Measurements from ENCODE around the gene HMGXB3.

HMGXB3 gene

DNA sequence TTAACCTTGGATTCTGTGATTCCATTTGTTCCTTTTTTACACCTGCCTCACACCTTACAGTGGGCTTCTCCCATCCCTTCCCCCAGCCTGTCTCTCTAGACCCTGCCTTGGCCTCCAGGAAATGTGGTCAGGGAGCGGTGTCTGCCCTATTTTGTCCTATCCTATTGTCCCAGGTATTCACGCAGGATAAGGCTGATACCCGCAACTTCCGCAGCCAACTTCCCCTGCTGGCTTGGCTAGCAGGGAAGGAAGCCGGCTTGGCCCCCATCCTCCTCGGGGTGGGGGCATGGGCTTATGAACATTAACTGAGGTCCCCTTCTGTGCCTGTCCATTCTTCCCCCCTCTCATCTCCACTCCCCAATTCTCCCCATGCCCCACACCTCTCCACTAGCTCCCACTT lies 82.3 kb downstream of the HMGXB3 start:
- no peak for TF ChIP-seq SIN3A (IDR thresholded peaks at IDR 0.05; ENCODE audit: borderline replicate concordance, insufficient read depth, low read length)
- TF ChIP-seq FOXP2 (optimal IDR thresholded peaks at IDR 0.05; ENCODE audit: borderline replicate concordance, extremely low read depth, extremely low read length, insufficient read depth), result no peak
- no peak for TF ChIP-seq TAF1 (IDR thresholded peaks at IDR 0.05; ENCODE audit: borderline replicate concordance, insufficient read depth, low read length)
- TF ChIP-seq POLR2AphosphoS5 (IDR thresholded peaks at IDR 0.05; ENCODE audit: low read depth, low read length), result no peak

DNA sequence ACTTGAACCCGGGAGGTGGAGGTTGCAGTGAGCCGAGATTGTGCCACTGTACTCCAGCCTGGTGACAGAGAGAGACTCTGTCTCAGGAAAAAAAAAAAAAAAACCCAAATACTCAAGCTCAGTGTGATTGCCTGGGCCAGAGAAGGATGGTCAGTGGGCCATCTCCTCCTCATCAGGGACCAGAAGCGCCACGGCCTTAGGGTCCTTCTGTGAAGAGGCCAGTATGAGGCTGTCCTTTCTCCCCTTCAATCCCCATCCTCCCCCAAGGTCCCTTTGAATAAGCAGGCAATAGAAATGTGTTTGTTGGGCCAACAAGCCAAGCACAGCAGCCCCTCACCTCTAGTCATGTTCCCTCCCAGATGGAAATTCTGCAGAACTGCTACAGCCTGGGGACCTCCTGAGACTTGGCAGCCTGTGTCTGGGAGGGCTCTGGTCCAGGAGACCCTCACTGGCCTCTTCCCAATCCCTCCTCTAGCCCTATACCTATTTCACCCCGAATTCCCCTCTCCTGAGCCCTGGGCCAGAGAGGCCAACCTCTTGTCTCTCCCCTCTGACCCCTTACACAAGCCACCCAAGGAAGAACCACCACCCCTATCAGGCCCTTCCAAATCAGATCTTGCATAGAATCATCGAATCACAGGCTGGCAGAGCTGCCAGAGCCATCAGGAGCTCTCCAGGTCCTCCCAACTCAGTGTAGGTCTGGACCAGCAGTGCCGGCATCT lies 84.8 kb downstream of the HMGXB3 start:
- no peak for TF ChIP-seq FOXP2 (optimal IDR thresholded peaks at IDR 0.05; ENCODE audit: borderline replicate concordance, extremely low read depth, extremely low read length, insufficient read depth)
- no peak for TF ChIP-seq POLR2AphosphoS5 (IDR thresholded peaks at IDR 0.05; ENCODE audit: low read depth, low read length)
- no peak for TF ChIP-seq TAF1 (IDR thresholded peaks at IDR 0.05; ENCODE audit: borderline replicate concordance, insufficient read depth, low read length)
- TF ChIP-seq, protein P1, sequence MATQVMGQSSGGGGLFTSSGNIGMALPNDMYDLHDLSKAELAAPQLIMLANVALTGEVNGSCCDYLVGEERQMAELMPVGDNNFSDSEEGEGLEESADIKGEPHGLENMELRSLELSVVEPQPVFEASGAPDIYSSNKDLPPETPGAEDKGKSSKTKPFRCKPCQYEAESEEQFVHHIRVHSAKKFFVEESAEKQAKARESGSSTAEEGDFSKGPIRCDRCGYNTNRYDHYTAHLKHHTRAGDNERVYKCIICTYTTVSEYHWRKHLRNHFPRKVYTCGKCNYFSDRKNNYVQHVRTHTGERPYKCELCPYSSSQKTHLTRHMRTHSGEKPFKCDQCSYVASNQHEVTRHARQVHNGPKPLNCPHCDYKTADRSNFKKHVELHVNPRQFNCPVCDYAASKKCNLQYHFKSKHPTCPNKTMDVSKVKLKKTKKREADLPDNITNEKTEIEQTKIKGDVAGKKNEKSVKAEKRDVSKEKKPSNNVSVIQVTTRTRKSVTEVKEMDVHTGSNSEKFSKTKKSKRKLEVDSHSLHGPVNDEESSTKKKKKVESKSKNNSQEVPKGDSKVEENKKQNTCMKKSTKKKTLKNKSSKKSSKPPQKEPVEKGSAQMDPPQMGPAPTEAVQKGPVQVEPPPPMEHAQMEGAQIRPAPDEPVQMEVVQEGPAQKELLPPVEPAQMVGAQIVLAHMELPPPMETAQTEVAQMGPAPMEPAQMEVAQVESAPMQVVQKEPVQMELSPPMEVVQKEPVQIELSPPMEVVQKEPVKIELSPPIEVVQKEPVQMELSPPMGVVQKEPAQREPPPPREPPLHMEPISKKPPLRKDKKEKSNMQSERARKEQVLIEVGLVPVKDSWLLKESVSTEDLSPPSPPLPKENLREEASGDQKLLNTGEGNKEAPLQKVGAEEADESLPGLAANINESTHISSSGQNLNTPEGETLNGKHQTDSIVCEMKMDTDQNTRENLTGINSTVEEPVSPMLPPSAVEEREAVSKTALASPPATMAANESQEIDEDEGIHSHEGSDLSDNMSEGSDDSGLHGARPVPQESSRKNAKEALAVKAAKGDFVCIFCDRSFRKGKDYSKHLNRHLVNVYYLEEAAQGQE (IDR thresholded peaks at IDR 0.05; ENCODE audit: insufficient read depth in 1 of 2, low read depth in 2 of 2, low read length in 2 of 2), result no peak
- no peak for TF ChIP-seq SIN3A (IDR thresholded peaks at IDR 0.05; ENCODE audit: borderline replicate concordance, insufficient read depth, low read length)

DNA sequence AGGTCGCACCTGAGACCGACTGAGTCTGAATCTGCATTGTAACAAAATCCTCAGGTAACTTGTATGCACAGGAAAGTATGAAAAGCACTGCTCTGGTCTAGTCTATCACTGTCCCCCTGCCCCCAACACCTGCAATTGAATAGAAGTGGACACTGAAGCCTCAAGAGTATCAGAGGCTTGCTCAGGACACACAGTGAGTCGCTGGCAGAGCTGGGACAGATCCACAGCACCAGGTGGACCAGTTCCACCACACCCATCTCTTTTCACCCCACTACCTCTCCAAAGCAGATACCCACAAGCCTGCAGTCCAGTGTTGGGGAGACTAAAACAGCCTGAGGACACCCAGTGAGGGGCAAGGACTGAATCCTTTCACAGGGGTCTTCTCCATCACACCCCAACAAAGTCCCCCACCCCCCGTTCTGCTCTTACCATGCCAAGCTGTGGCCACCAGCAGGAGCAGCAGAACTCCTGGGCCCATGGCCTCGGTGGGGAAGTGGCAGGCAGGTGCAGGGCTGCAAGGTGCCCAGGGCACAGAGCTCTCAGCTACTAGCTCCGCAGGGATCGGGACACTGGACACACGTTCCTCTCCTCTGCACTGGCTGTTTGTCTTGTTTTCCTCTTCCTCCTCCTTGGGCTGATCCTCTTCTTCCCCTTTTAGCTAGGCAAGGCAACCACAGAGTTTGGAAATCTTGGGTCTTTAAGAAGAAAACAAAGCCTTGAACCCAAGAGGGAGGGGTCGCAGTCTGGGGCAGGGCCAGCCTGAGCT lies 85.6 kb downstream of the HMGXB3 start, which contains the start of gene CSF1R:
CSF1R (minus strand) TSS at position 605 of the 766 bp plus-strand sequence; CDS start at position 478, 127 bp downstream.
- TF ChIP-seq POLR2AphosphoS5 (IDR thresholded peaks at IDR 0.05; ENCODE audit: low read depth, low read length) (no peak), FOXP2 (optimal IDR thresholded peaks at IDR 0.05; ENCODE audit: borderline replicate concordance, extremely low read depth, extremely low read length, insufficient read depth) (no peak), TAF1 (IDR thresholded peaks at IDR 0.05; ENCODE audit: borderline replicate concordance, insufficient read depth, low read length) (no peak), SIN3A (IDR thresholded peaks at IDR 0.05; ENCODE audit: borderline replicate concordance, insufficient read depth, low read length) (no peak)
- TF ChIP-seq, protein P1 (IDR thresholded peaks at IDR 0.05; ENCODE audit: insufficient read depth in 1 of 2, low read depth in 2 of 2, low read length in 2 of 2), result no peak

DNA sequence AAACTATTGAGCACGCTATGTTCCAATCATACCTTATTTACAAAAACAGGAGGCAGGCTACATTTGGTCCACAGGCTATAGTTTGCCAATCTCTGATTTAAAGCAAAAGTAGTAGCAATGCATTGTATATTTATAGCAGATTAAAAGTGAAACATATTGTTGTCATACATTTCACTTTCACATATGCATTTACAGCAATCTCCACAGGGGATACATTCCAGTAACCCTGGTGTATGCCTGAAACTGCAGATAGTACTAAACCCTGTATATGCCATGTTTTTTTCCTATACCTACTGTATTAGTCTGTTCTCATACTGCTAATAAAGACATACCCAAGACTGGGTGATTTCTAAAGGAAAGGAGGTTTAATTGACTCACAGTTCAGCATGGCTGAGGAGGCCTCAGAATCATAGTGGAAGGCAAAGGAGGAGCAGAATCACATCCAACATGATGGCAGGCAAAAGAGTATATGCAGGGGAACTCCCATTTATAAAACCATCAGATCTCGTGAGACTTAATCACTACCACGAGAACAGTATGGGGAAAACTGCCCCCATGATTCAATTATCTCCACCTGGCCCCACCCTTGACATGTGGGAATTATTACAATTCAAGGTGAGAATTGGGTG lies 91.7 kb downstream of the HMGXB3 start:
- TF ChIP-seq, protein P1 (IDR thresholded peaks at IDR 0.05; ENCODE audit: insufficient read depth in 1 of 2, low read depth in 2 of 2, low read length in 2 of 2), result no peak

DNA sequence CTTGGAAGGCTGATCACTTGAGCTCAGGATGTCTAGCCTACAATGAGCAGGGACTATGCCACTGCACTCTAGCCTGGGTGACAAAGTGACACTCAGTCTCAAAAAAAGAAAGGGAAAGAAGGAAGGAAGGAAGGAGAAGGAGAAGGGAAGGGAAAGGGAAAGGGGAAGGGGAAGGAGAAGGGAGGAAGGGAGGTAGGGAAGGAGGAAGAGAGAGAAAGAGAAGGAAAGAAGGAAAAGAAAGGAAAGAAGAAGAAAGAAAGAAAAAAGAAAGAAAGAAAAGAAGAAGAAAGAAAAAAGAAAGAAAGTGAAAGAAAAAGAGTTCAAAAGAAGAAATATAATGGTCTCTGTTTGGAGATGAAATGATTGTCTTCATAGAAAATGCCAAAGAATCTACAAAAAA lies 96.6 kb downstream of the HMGXB3 start:
- TF ChIP-seq SIN3A (IDR thresholded peaks at IDR 0.05; ENCODE audit: borderline replicate concordance, insufficient read depth, low read length) (no peak), FOXP2 (optimal IDR thresholded peaks at IDR 0.05; ENCODE audit: borderline replicate concordance, extremely low read depth, extremely low read length, insufficient read depth) (no peak), TAF1 (IDR thresholded peaks at IDR 0.05; ENCODE audit: borderline replicate concordance, insufficient read depth, low read length) (no peak), POLR2AphosphoS5 (IDR thresholded peaks at IDR 0.05; ENCODE audit: low read depth, low read length) (no peak)
- TF ChIP-seq, protein P1 (IDR thresholded peaks at IDR 0.05; ENCODE audit: insufficient read depth in 1 of 2, low read depth in 2 of 2, low read length in 2 of 2), result no peak

Data from PFSK-1 (cell line).